ENCODE results near the gene CRIP2.
A peak's percentile ranks its signal among the peaks of the same experiment; 100 is the strongest.

CRIP2 gene

DNA sequence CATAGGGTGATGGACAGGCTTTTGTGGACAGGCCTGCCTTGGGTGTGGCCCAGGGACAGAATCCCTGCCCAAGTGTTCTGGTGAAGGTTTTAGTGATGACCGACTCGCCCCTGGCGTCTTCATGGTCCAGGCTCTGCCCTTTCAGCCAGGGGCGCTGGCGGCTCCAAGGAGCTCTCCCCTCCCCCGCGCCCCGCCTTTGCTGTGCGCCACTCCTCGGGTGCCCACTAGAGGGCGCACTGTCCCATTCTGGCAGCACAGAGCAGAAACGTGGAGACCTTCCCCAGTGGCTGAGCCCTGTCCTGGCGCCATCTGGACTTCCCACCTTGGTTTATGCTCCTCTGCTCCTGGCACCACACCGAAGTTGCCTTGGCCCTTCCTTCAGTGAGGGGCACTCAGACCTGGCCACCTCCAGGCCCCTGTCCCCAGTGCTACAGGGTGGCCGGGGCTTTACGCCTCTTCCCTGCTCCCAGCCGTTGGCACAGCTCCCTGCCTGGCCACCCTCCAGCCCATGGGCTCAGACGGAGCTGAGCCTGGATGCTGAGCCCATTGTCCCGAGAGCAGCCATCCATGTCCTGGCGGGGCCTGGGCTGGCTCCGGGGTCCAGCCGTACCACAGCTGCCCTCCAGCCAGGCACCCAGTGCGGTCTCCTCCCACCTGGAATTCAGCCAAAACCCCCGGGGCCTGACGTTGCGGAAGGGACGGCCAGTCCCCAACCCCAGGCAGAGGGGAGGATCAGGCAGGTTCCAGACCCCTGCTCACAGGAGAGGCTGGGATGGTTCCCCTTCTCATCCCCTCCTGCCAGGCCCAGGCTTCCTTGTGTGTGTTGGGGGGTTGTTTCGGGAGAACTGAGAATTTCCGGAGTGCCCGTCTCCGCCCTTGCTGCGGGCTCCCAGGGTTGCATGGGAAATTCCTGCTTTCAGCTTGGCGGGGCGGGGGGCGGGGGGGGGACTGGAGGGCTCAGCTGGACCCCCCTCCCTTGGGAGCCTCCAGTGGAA is 6.5 kb downstream of the CRIP2 start:
- H3K4me1 ChIP-seq (ENCODE audit: insufficient read depth, poor library complexity, severe bottlenecking): peaks cover 40% of the 10 kb centered on the region
- TF ChIP-seq, protein P1, sequence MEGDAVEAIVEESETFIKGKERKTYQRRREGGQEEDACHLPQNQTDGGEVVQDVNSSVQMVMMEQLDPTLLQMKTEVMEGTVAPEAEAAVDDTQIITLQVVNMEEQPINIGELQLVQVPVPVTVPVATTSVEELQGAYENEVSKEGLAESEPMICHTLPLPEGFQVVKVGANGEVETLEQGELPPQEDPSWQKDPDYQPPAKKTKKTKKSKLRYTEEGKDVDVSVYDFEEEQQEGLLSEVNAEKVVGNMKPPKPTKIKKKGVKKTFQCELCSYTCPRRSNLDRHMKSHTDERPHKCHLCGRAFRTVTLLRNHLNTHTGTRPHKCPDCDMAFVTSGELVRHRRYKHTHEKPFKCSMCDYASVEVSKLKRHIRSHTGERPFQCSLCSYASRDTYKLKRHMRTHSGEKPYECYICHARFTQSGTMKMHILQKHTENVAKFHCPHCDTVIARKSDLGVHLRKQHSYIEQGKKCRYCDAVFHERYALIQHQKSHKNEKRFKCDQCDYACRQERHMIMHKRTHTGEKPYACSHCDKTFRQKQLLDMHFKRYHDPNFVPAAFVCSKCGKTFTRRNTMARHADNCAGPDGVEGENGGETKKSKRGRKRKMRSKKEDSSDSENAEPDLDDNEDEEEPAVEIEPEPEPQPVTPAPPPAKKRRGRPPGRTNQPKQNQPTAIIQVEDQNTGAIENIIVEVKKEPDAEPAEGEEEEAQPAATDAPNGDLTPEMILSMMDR (IDR thresholded peaks at IDR 0.05; ENCODE audit: poor library complexity, severe bottlenecking): peak; percentile 99
- H3K36me3 ChIP-seq (ENCODE audit: low read depth): no peaks in the 10 kb centered on the region; the same call in 1 of the 2 replicates
- peak overlapping the region; percentile 1 for H3K4me3 ChIP-seq (ENCODE audit: severe bottlenecking)
- ATAC-seq (ENCODE audit: low read depth): peak; percentile 53
- H3K9me3 ChIP-seq (ENCODE audit: severe bottlenecking): no peaks in the 10 kb centered on the region
- no peak for DNase-seq (ENCODE audit: low spot score)
- H3K27me3 ChIP-seq (ENCODE audit: insufficient read depth, poor library complexity, severe bottlenecking): no peaks in the 10 kb centered on the region
- H3K27ac ChIP-seq (ENCODE audit: poor library complexity, severe bottlenecking): peak overlapping the region; percentile 93

- peak overlapping the region; percentile 93 for H3K27ac ChIP-seq (ENCODE audit: poor library complexity, severe bottlenecking)
- DNase-seq (ENCODE audit: low spot score) (peak; percentile 99), ATAC-seq (ENCODE audit: low read depth) (peak; percentile 35)
- no peaks in the 10 kb centered on the region for H3K27me3 ChIP-seq (ENCODE audit: insufficient read depth, poor library complexity, severe bottlenecking)
- H3K36me3 ChIP-seq (ENCODE audit: low read depth): no peaks in the 10 kb centered on the region; the same call in 1 of the 2 replicates
- no peaks in the 10 kb centered on the region for H3K9me3 ChIP-seq (ENCODE audit: severe bottlenecking)
- TF ChIP-seq, protein P1 (IDR thresholded peaks at IDR 0.05; ENCODE audit: poor library complexity, severe bottlenecking): no peak
- no peak overlapping the region for H3K4me3 ChIP-seq (ENCODE audit: severe bottlenecking)
- peaks cover 32% of the 10 kb centered on the region for H3K4me1 ChIP-seq (ENCODE audit: insufficient read depth, poor library complexity, severe bottlenecking)
Observed at GRCh38 chr14:105481886-105482457, 7.4 kb downstream of the CRIP2 start.

DNA sequence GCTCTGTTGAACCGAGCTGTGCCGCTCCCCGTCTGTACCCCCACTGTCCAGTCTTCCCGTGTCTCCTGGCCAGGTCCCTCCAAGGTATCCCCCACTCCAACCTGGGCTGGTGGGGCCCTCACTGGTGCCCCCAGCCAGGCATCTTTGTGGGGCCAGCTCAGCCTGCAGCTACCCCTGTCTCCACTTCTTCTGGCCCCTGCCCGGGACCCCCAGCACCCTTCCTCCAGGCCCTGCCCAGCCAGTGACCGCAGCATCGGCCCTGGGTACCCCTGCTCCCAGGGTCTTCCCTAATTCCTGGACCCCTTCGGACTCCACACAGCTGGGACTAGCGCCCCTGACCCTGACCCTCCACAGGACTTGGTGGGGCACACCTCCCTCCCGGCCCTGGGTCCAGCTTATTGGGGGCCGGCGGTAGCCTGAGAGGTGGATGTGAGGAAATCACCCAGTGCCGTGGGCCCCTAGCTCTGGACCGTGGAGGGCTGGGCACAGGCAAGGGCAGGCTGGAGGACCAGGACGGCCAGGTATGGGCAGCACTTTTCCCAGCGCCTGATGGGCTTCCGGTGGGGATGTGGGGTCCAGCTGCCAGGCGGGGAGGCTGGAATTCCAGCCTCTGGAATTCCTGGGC is 8.0 kb downstream of the CRIP2 start:
- no peak for ATAC-seq (ENCODE audit: low read depth)
- Histone ChIP-seq H3K9me3 (ENCODE audit: severe bottlenecking) (no peaks in the 10 kb centered on the region), H3K4me3 (ENCODE audit: severe bottlenecking) (no peak overlapping the region), H3K27me3 (ENCODE audit: insufficient read depth, poor library complexity, severe bottlenecking) (no peaks in the 10 kb centered on the region), H3K4me1 (ENCODE audit: insufficient read depth, poor library complexity, severe bottlenecking) (peaks cover 28% of the 10 kb centered on the region), H3K36me3 (ENCODE audit: low read depth) (no peaks in the 10 kb centered on the region; the same call in 1 of the 2 replicates), H3K27ac (ENCODE audit: poor library complexity, severe bottlenecking) (peak overlapping the region; percentile 93)
- no peak for DNase-seq (ENCODE audit: low spot score)
- TF ChIP-seq, protein P1 (IDR thresholded peaks at IDR 0.05; ENCODE audit: poor library complexity, severe bottlenecking): no peak

DNA sequence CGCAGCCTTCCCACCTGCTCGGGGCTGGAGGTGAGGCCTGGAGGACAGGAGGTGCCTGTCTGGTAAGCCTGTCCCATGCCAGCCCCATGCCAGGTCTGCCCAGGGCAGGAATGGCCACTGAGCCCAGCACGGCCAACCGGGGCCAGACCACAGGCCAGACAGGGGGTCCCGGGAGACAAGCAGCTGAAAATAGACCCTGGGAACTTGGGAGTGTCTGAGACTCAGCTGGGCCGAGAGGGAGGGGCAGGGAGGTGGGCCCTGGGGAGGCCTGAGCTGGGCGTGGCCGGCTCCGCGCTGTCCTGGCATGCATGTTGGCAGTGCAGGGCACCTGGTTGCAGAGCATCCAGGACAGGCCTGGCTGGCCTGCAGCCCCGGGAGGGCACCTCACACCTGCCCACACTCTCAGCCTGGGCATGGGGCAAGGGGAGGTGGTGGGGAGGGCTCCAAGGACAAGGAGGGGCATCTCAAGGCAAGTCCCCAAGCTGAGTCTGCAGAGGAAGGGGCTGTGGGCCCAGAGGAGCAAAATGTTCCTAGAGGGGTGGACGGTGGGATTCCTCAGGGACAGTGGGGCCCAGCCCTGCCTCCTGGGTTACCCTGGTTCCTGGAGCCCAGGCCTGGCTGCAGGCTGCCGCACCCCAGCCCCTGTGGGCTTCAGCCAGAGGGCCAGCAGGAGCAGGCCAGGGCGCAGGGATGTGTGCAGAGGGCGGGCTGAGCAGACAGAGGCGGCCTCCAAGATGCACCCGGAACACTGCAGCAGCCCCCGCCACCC is 8.9 kb downstream of the CRIP2 start:
- Histone ChIP-seq H3K36me3 (ENCODE audit: low read depth) (no peaks in the 10 kb centered on the region; the same call in 1 of the 2 replicates), H3K27ac (ENCODE audit: poor library complexity, severe bottlenecking) (peak overlapping the region; percentile 93), H3K4me3 (ENCODE audit: severe bottlenecking) (no peak overlapping the region), H3K9me3 (ENCODE audit: severe bottlenecking) (no peaks in the 10 kb centered on the region), H3K4me1 (ENCODE audit: insufficient read depth, poor library complexity, severe bottlenecking) (peaks cover 28% of the 10 kb centered on the region), H3K27me3 (ENCODE audit: insufficient read depth, poor library complexity, severe bottlenecking) (no peaks in the 10 kb centered on the region)
- TF ChIP-seq, protein P1 (IDR thresholded peaks at IDR 0.05; ENCODE audit: poor library complexity, severe bottlenecking): no peak
- ATAC-seq (ENCODE audit: low read depth) (peak; percentile 46), DNase-seq (ENCODE audit: low spot score) (no peak)
